Skin epidermis (tissue), 12 donors: ENCODE data around the gene HNRNPK.
"Not testable (repeated sequence)": the region's sequence is repeated elsewhere in the genome, so short reads cannot be mapped to it uniquely, and the experiment has no call there.

Source experiments
- H3K27ac ChIP-seq, 21 experiments: fragments of 200-600 bp; sonication (generic) in 11 of 21; one replicate each; pipeline ENCODE4 v1.5.0; 2020; ENCODE audit warnings: mild to moderate bottlenecking in 3 of 21, inconsistent platforms in 2 of 21, moderate library complexity in 2 of 21
- H3K4me3 ChIP-seq, 7 experiments: fragments of 200-600 bp; sonication (generic) in 2 of 7; one replicate each; pipeline ENCODE4 v1.5.0; 2020; ENCODE audit warnings: inconsistent platforms in 2 of 7, mild to moderate bottlenecking in 2 of 7, moderate library complexity in 1 of 7

Gene HNRNPK

GRCh38 chr9:83978992-83979811 lies 813 bp downstream of the HNRNPK start:
- H3K27ac ChIP-seq: peak overlapping the region; percentile 70 to 99 (median 98)
- peak overlapping the region; percentile 79 to 98 (median 92) for H3K4me3 ChIP-seq

GRCh38 chr9:83977196-83977595 lies 2.8 kb downstream of the HNRNPK start:
- H3K27ac ChIP-seq: no peak overlapping the region
- H3K4me3 ChIP-seq: peak overlapping the region in 3 of 7 experiments; percentile 79 to 96 (median 85)

GRCh38 chr9:83976372-83976771 lies 3.6 kb downstream of the HNRNPK start:
- H3K27ac ChIP-seq: no peak overlapping the region
- H3K4me3 ChIP-seq: no peak overlapping the region

GRCh38 chr9:83975300-83975699 lies 4.7 kb downstream of the HNRNPK start:
- H3K27ac ChIP-seq: no peak overlapping the region
- no peak overlapping the region for H3K4me3 ChIP-seq

- Histone ChIP-seq H3K4me3 (no peak overlapping the region), H3K27ac (no peak overlapping the region)
These were observed 7.7 kb downstream of the HNRNPK start for GRCh38 chr9:83972286-83972685.

GRCh38 chr9:83971485-83971884 lies 8.5 kb downstream of the HNRNPK start:
- Histone ChIP-seq H3K27ac (no peak overlapping the region), H3K4me3 (no peak overlapping the region)

- Histone ChIP-seq H3K4me3 (no peak overlapping the region), H3K27ac (no peak overlapping the region)
These were observed 10.4 kb downstream of the HNRNPK start for GRCh38 chr9:83969602-83970001.

- Histone ChIP-seq H3K4me3 (no peak overlapping the region), H3K27ac (no peak overlapping the region)
These were observed 12.9 kb downstream of the HNRNPK start for GRCh38 chr9:83967073-83967472.

GRCh38 chr9:83966209-83966582 lies 13.8 kb downstream of the HNRNPK start:
- Histone ChIP-seq H3K4me3 (no peak overlapping the region), H3K27ac (no peak overlapping the region)

- no peak overlapping the region for H3K4me3 ChIP-seq
These were observed 14.4 kb downstream of the HNRNPK start for GRCh38 chr9:83965350-83966208.

GRCh38 chr9:83964973-83965349 lies 15.1 kb downstream of the HNRNPK start:
- no peak overlapping the region for H3K4me3 ChIP-seq
- H3K27ac ChIP-seq: no peak overlapping the region

More at GRCh38 chr9:83965350-83966208, 14.4 kb downstream of the HNRNPK start:
- H3K27ac ChIP-seq: no peak overlapping the region

GRCh38 chr9:83962165-83962564 lies 17.9 kb downstream of the HNRNPK start:
- no peak overlapping the region for H3K4me3 ChIP-seq
- no peak overlapping the region for H3K27ac ChIP-seq

GRCh38 chr9:83960991-83961390 lies 19.0 kb downstream of the HNRNPK start:
- H3K4me3 ChIP-seq: no peak overlapping the region
- no peak overlapping the region for H3K27ac ChIP-seq

- Histone ChIP-seq H3K27ac (no peak overlapping the region), H3K4me3 (no peak overlapping the region)
These were observed 21.0 kb downstream of the HNRNPK start for GRCh38 chr9:83959061-83959460.

GRCh38 chr9:83957248-83957513 lies 22.8 kb downstream of the HNRNPK start:
- peak overlapping the region in 17 of 21 experiments; percentile 76 to 95 (median 91) for H3K27ac ChIP-seq
- H3K4me3 ChIP-seq: peak overlapping the region; percentile 50 to 67 (median 61)

- H3K4me3 ChIP-seq: peak overlapping the region; percentile 50 to 67 (median 61)
- H3K27ac ChIP-seq: peak overlapping the region; percentile 47 to 95 (median 89)
These were observed 23.4 kb downstream of the HNRNPK start for GRCh38 chr9:83956436-83957247.

- H3K4me3 ChIP-seq: peak overlapping the region; percentile 50 to 67 (median 61)
- H3K27ac ChIP-seq: peak overlapping the region; percentile 47 to 95 (median 89)
These were observed 24.0 kb downstream of the HNRNPK start for GRCh38 chr9:83956086-83956435.

GRCh38 chr9:83948096-83948495 lies 31.9 kb downstream of the HNRNPK start:
- not testable (repeated sequence) for H3K27ac ChIP-seq, H3K4me3 ChIP-seq

- Histone ChIP-seq H3K27ac (no peak overlapping the region), H3K4me3 (no peak overlapping the region)
These were observed 39.3 kb downstream of the HNRNPK start for GRCh38 chr9:83940590-83941303.
